ENCODE results near the gene EPB41L4A. TPM values are rescaled to one million over a fixed set of nuclear protein-coding genes. Genes with fewer than 3 reads are reported as not detected.
A peak's percentile ranks its signal among the peaks of the same experiment; 100 is the strongest.
"Not testable (repeated sequence)": the region's sequence is repeated elsewhere in the genome, so short reads cannot be mapped to it uniquely, and the experiment has no call there.

EPB41L4A gene
- total RNA-seq, 1 experiment from 2014 or later, result not detected

- no peak for DNase-seq (ENCODE audit: low read depth)
Observed at GRCh38 chr5:112257976-112258375, 161.1 kb downstream of the EPB41L4A start.

GRCh38 chr5:112257005-112257404 is 162.1 kb downstream of the EPB41L4A start:
- DNase-seq (ENCODE audit: low read depth), result no peak

GRCh38 chr5:112254303-112254702 is 164.8 kb downstream of the EPB41L4A start:
- DNase-seq (ENCODE audit: low read depth), result no peak

GRCh38 chr5:112253478-112254250 is 165.4 kb downstream of the EPB41L4A start:
- peak; percentile 12 for DNase-seq (ENCODE audit: low read depth)

GRCh38 chr5:112250551-112250950 is 168.5 kb downstream of the EPB41L4A start:
- DNase-seq (ENCODE audit: low read depth), result no peak

- no peak for DNase-seq (ENCODE audit: low read depth)
Observed at GRCh38 chr5:112248623-112249022, 170.5 kb downstream of the EPB41L4A start.

GRCh38 chr5:112247960-112248359 is 171.1 kb downstream of the EPB41L4A start:
- DNase-seq (ENCODE audit: low read depth), result no peak

- peak; percentile 1 for DNase-seq (ENCODE audit: low read depth)
Observed at GRCh38 chr5:112245656-112246055, 173.4 kb downstream of the EPB41L4A start.

GRCh38 chr5:112239996-112240395 is 179.1 kb downstream of the EPB41L4A start:
- peak; percentile 12 for DNase-seq (ENCODE audit: low read depth)

- DNase-seq (ENCODE audit: low read depth), result no peak
Observed at GRCh38 chr5:112238473-112238872, 180.6 kb downstream of the EPB41L4A start.

GRCh38 chr5:112237456-112237855 is 181.6 kb downstream of the EPB41L4A start:
- DNase-seq (ENCODE audit: low read depth), result no peak

- no peak for DNase-seq (ENCODE audit: low read depth)
Observed at GRCh38 chr5:112234000-112234399, 185.1 kb downstream of the EPB41L4A start.

- no peak for DNase-seq (ENCODE audit: low read depth)
Observed at GRCh38 chr5:112232667-112233066, 186.4 kb downstream of the EPB41L4A start.

GRCh38 chr5:112230606-112231005 is 188.5 kb downstream of the EPB41L4A start:
- no peak for DNase-seq (ENCODE audit: low read depth)

- DNase-seq (ENCODE audit: low read depth), result peak; percentile 46
Observed at GRCh38 chr5:112228667-112229066, 190.4 kb downstream of the EPB41L4A start.

GRCh38 chr5:112227911-112228631 is 191.0 kb downstream of the EPB41L4A start:
- no peak for DNase-seq (ENCODE audit: low read depth)

GRCh38 chr5:112226215-112226614 is 192.9 kb downstream of the EPB41L4A start:
- no peak for DNase-seq (ENCODE audit: low read depth)

- DNase-seq (ENCODE audit: low read depth), result not testable (repeated sequence)
Observed at GRCh38 chr5:112222997-112223396, 196.1 kb downstream of the EPB41L4A start.

GRCh38 chr5:112221128-112221527 is 197.9 kb downstream of the EPB41L4A start:
- no peak for DNase-seq (ENCODE audit: low read depth)

GRCh38 chr5:112219000-112219399 is 200.1 kb downstream of the EPB41L4A start:
- DNase-seq (ENCODE audit: low read depth), result no peak

- DNase-seq (ENCODE audit: low read depth), result no peak
Observed at GRCh38 chr5:112217843-112218579, 201.1 kb downstream of the EPB41L4A start.

GRCh38 chr5:112216140-112216539 is 202.9 kb downstream of the EPB41L4A start:
- no peak for DNase-seq (ENCODE audit: low read depth)

Data from M059J (cell line).